ENCODE data around the gene SLC25A39. TPM values are rescaled to one million over a fixed set of nuclear protein-coding genes. Genes with fewer than 3 reads are reported as not detected.

SLC25A39 gene
- total RNA-seq, 1 experiment from 2014 or later = 164 TPM

DNA sequence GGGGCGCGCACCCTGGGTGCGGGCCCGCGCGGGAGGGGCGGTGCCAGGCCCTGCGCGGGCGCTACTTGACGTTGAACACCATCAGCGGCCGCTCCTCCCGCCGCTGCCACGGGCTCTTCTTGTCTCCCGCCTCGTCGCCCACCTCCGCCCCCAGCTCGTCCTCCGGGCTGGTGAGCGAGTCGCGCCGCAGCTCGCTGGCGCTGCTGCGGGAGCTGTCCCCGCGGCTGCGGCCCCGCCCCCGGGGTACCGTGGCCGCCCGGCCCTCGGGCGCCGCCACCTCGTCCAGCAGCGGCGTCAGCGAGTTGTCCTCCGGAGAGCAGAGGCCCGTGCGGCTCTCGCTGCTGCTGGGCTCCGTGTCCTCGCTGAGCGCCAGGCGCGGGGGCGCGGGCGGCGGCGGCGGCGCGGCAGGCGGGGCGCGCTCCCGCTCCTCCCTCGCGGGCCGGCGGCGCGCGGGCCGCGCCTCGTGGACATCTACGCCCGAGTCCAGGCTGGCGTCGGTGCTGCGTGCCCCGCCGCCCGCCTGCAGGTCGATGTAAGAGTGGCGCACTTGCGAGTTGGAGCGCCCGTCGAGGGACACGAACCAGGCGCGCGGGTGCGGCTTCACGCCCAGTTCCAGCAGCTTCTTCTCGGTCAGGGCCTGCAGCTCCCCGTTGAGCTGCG lies 29.2 kb upstream of the SLC25A39 start:
- ChIA-PET POLR2A (ENCODE audit: unreplicated experiment) (no interaction called here), CTCF (interaction anchor here (0.6 kb wide), 1 partner anchor 125 kb away, joined by 19 read pairs; no protein-coding TSS in a partner anchor)
- Histone ChIP-seq H2AFZ (no peak overlapping the region), H3K36me3 (ENCODE audit: low read depth) (no peaks in the 10 kb centered on the region), H3K4me3 (no peak overlapping the region), H3K9me2 (ENCODE audit: insufficient read depth) (no peaks in the 10 kb centered on the region), H3F3A (ENCODE audit: insufficient read depth, low read depth) (no peaks in the 10 kb centered on the region), H3K4me2 (no peak overlapping the region), H3K27me3 (ENCODE audit: insufficient read depth, low read depth) (no peaks in the 10 kb centered on the region), H4K20me1 (ENCODE audit: insufficient read depth) (0 out of 2 replicates have a peak, but pooled peaks cover 3% of the 10 kb centered on the region), H3K27ac (no peak overlapping the region), H3K79me2 (ENCODE audit: low read depth) (no peaks in the 10 kb centered on the region), H3K4me1 (replicated peaks; ENCODE audit: insufficient read depth) (no peaks in the 10 kb centered on the region), H3K9me3 (ENCODE audit: insufficient read depth, low read depth) (no peaks in the 10 kb centered on the region)
- intact Hi-C loops (cut with micrococcal nuclease; ENCODE audit: unreplicated experiment) = no loop called here
- DNase-seq = no peak
- TF ChIP-seq, protein P1, sequence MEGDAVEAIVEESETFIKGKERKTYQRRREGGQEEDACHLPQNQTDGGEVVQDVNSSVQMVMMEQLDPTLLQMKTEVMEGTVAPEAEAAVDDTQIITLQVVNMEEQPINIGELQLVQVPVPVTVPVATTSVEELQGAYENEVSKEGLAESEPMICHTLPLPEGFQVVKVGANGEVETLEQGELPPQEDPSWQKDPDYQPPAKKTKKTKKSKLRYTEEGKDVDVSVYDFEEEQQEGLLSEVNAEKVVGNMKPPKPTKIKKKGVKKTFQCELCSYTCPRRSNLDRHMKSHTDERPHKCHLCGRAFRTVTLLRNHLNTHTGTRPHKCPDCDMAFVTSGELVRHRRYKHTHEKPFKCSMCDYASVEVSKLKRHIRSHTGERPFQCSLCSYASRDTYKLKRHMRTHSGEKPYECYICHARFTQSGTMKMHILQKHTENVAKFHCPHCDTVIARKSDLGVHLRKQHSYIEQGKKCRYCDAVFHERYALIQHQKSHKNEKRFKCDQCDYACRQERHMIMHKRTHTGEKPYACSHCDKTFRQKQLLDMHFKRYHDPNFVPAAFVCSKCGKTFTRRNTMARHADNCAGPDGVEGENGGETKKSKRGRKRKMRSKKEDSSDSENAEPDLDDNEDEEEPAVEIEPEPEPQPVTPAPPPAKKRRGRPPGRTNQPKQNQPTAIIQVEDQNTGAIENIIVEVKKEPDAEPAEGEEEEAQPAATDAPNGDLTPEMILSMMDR (conservative IDR thresholded peaks at IDR 0.05) = no peak
- no peak for TF ChIP-seq EZH2 (IDR thresholded peaks at IDR 0.05; ENCODE audit: low read depth)
- no TSS peak for BruUV-seq (replicated peaks)

DNA sequence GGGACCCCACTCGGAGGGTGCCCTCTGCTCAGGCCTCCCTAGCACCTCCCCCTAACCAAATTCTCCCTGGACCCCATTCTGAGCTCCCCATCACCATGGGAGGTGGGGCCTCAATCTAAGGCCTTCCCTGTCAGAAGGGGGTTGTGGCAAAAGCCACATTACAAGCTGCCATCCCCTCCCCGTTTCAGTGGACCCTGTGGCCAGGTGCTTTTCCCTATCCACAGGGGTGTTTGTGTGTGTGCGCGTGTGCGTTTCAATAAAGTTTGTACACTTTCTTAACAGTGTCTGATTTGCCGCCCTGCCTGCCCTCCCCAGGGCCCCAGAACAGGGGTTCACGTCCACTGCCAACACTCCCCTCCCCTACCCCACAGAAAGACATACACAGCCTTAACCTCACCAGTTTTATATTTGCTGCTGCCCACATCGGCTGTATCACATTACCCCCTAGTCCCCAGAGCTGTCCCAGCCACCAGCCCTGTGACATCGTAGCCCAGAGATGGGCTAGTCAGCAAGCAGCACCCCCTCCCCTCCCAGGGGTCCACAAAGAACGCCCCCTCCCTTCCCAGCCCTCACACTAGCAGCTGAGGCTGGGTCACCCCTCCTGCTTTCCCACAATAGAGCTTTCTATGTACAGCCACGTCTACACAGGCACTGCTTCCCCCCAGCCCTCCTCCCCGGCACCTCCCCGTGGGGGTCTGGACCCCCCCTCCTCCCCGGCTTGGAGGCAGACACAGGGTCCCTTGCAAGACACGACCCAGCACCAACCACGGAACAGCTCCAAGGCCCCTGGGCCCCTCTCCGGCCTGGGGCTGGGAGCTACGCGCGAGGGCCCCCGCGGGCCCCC lies 28.4 kb upstream of the SLC25A39 start:
- no peak for DNase-seq
- Histone ChIP-seq H4K20me1 (ENCODE audit: insufficient read depth) (0 out of 2 replicates have a peak, but pooled peaks cover 3% of the 10 kb centered on the region), H3K79me2 (ENCODE audit: low read depth) (no peaks in the 10 kb centered on the region), H2AFZ (no peak overlapping the region), H3K4me3 (no peak overlapping the region), H3K36me3 (ENCODE audit: low read depth) (no peaks in the 10 kb centered on the region), H3K27me3 (ENCODE audit: insufficient read depth, low read depth) (no peaks in the 10 kb centered on the region), H3K27ac (no peak overlapping the region), H3K4me2 (no peak overlapping the region), H3F3A (ENCODE audit: insufficient read depth, low read depth) (no peaks in the 10 kb centered on the region), H3K4me1 (replicated peaks; ENCODE audit: insufficient read depth) (no peaks in the 10 kb centered on the region), H3K9me3 (ENCODE audit: insufficient read depth, low read depth) (no peaks in the 10 kb centered on the region), H3K9me2 (ENCODE audit: insufficient read depth) (no peaks in the 10 kb centered on the region)
- no TSS peak for BruUV-seq (replicated peaks)
- intact Hi-C loops (cut with micrococcal nuclease; ENCODE audit: unreplicated experiment) = no loop called here
- POLR2A ChIA-PET (ENCODE audit: unreplicated experiment) = no interaction called here
- no peak for TF ChIP-seq EZH2 (IDR thresholded peaks at IDR 0.05; ENCODE audit: low read depth)
- TF ChIP-seq, protein P1 (conservative IDR thresholded peaks at IDR 0.05) = no peak
- CTCF ChIA-PET = interaction anchor here (0.6 kb wide), 1 partner anchor 124 kb away, joined by 19 read pairs; no protein-coding TSS in a partner anchor

DNA sequence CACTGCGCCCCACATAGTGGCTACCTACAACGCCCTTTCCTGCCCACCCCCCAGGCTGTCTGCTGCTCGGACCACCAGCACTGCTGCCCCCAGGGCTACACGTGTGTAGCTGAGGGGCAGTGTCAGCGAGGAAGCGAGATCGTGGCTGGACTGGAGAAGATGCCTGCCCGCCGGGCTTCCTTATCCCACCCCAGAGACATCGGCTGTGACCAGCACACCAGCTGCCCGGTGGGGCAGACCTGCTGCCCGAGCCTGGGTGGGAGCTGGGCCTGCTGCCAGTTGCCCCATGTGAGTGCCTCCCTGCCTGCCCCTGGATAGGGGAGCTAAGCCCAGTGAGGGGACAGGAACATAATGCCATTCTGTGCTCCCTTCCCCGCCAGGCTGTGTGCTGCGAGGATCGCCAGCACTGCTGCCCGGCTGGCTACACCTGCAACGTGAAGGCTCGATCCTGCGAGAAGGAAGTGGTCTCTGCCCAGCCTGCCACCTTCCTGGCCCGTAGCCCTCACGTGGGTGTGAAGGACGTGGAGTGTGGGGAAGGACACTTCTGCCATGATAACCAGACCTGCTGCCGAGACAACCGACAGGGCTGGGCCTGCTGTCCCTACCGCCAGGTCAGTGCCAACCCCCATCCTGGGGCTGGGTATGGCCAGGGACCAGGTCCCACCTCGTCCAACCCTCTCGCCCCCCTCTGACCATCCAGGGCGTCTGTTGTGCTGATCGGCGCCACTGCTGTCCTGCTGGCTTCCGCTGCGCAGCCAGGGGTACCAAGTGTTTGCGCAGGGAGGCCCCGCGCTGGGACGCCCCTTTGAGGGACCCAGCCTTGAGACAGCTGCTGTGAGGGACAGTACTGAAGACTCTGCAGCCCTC lies 27.6 kb upstream of the SLC25A39 start:
- no peaks in the 10 kb centered on the region for H3K9me3 ChIP-seq (ENCODE audit: insufficient read depth, low read depth)
- H2AFZ ChIP-seq = no peak overlapping the region
- no peak overlapping the region for H3K4me3 ChIP-seq
- intact Hi-C loops (cut with micrococcal nuclease; ENCODE audit: unreplicated experiment) = no loop called here
- no peak overlapping the region for H3K27ac ChIP-seq
- H3K27me3 ChIP-seq (ENCODE audit: insufficient read depth, low read depth) = no peaks in the 10 kb centered on the region
- ChIA-PET POLR2A (ENCODE audit: unreplicated experiment) (no interaction called here), CTCF (no interaction called here)
- no peaks in the 10 kb centered on the region; the same call in 1 of the 2 replicates for H3F3A ChIP-seq (ENCODE audit: insufficient read depth, low read depth)
- H3K36me3 ChIP-seq (ENCODE audit: low read depth) = no peaks in the 10 kb centered on the region
- no peak for TF ChIP-seq EZH2 (IDR thresholded peaks at IDR 0.05; ENCODE audit: low read depth)
- TF ChIP-seq, protein P1 (conservative IDR thresholded peaks at IDR 0.05) = no peak
- H3K4me1 ChIP-seq (replicated peaks; ENCODE audit: insufficient read depth) = no peaks in the 10 kb centered on the region
- DNase-seq = no peak
- peaks cover 3% of the 10 kb centered on the region; the same call in 1 of the 2 replicates for H4K20me1 ChIP-seq (ENCODE audit: insufficient read depth)
- H3K4me2 ChIP-seq = no peak overlapping the region
- H3K79me2 ChIP-seq (ENCODE audit: low read depth) = no peaks in the 10 kb centered on the region
- TSS peak; percentile 31 for BruUV-seq (replicated peaks)
- H3K9me2 ChIP-seq (ENCODE audit: insufficient read depth) = no peaks in the 10 kb centered on the region

All from PC-9 (cell line).